Measurements from ENCODE around the gene CRKL. TPM values are rescaled to one million over a fixed set of nuclear protein-coding genes. Genes with fewer than 3 reads are reported as not detected.

The CRKL gene
- total RNA-seq, 4 donors from 2014 or later: 38.2 to 46.2 (median 44.4) TPM

DNA sequence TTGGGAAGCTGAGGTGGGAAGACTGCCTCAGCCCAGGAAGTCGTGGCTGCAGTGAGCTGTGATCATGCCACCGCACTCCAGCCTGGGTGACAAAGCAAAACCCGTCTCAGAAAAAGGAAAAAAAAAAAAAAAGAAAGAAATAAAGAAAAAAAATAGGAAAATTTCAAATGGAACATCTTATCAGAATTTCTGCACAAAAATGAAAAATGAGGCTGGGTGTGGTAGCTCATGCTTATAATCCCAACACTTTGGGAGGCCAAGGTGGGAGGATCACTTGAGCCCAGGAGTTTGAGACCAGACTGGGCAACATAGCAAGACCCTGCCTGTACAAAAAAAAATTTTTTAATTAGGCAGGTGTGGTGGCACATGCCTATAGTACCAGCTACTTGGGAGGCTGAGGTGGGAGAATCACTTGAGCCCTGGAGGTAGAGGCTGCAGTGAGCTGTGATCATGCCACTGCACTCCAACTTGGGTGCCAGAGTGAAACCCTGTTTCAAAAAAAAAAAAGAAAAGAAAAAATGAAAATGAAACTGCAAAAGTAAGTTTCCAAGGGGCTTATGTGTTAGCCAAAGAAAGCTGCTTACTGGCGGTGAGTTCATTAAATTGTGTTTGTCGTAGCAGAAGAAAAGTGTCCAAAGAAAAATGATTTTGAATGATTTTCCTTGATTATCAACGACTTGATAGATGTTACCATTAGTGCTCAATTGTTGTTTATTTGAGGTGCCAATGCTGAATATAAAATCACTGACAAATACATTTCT, 7.5 kb upstream of the CRKL start:
- H3K27me3 ChIP-seq: no peaks in the 10 kb centered on the region
- peaks cover 3 to 22% (median 4%) of the 10 kb centered on the region in 3 donors for H3K4me1 ChIP-seq
- TF ChIP-seq, protein P1, sequence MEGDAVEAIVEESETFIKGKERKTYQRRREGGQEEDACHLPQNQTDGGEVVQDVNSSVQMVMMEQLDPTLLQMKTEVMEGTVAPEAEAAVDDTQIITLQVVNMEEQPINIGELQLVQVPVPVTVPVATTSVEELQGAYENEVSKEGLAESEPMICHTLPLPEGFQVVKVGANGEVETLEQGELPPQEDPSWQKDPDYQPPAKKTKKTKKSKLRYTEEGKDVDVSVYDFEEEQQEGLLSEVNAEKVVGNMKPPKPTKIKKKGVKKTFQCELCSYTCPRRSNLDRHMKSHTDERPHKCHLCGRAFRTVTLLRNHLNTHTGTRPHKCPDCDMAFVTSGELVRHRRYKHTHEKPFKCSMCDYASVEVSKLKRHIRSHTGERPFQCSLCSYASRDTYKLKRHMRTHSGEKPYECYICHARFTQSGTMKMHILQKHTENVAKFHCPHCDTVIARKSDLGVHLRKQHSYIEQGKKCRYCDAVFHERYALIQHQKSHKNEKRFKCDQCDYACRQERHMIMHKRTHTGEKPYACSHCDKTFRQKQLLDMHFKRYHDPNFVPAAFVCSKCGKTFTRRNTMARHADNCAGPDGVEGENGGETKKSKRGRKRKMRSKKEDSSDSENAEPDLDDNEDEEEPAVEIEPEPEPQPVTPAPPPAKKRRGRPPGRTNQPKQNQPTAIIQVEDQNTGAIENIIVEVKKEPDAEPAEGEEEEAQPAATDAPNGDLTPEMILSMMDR (IDR thresholded peaks at IDR 0.05): no peak
- no peak for TF ChIP-seq POLR2A (IDR thresholded peaks at IDR 0.05)
- intact Hi-C loops (cut with DNase I): loop anchor here (10.0 kb wide), 1 partner anchor 45 kb away; no protein-coding TSS in a partner anchor
- DNase-seq: no peak
- H3K9me3 ChIP-seq: no peaks in the 10 kb centered on the region
- H3K27ac ChIP-seq: no peak overlapping the region
- H3K36me3 ChIP-seq: no peaks in the 10 kb centered on the region
- no peak overlapping the region for H3K4me3 ChIP-seq
- 61 to 68% methylated on average over 6 of the region's 6 CpGs for WGBS, 2 donors

DNA sequence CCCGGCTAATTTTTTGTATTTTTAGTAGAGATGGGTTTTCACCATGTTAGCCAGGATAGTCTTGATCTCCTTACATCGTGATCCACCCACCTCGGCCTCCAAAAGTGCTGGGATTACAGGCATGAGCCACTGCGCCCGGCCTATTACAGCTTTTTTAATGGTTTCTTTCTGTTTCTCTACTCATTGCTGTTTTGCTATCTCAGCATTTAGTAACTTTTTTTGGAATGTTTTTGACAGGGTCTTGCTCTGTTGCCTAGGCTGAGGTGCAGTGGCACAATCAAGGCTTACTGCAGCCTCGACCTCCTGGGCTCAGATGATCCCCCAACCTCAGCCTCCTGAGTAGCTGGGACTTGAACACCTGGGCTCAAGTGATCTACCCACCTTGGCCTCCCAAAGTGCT, 4.7 kb upstream of the CRKL start:
- H3K36me3 ChIP-seq: no peaks in the 10 kb centered on the region

DNA sequence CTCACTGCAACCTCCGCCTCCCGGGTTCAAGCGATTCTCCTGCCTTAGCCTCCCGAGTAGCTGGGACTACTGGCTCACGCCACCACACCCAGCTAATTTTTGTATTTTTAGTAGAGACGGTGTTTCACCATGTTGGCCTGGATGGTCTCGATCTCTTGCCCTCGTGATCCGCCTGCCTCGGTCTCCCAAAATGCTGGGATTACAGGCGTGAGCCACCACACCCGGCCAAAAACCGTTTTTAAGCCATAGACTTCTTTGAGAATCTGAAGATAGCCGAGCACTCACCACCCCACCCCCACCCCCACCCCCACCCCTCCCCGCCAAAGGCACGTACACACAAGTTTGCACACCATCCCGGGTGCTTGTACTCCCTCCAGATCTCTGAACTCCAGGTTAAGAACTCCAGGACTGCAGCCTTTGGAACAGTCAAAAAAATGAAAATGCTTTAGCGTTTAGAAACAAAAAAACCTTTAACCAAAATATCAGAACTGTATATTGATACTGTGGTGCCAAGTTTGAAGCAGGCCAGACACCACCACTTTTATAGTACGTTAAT, 1.5 kb downstream of the CRKL start:
- Histone ChIP-seq H3K4me3 (peak overlapping the region; percentile 74 to 100 (median 90)), H3K27ac (peak overlapping the region; percentile 79 to 100 (median 96)), H3K27me3 (no peaks in the 10 kb centered on the region), H3K9me3 (no peaks in the 10 kb centered on the region), H3K36me3 (peaks cover 0 to under 1% (median 0%) of the 10 kb centered on the region in 3 donors), H3K4me1 (peaks cover 25 to 65% (median 43%) of the 10 kb centered on the region in 3 donors)
- intact Hi-C loops (cut with DNase I): loop anchor here (10.0 kb wide), 1 partner anchor 54 kb away; no protein-coding TSS in a partner anchor
- TF ChIP-seq, protein P1 (IDR thresholded peaks at IDR 0.05): no peak
- TF ChIP-seq POLR2A (IDR thresholded peaks at IDR 0.05): no peak
- 0% methylated on average over 13 to 16 of the region's 19 CpGs for WGBS, 2 donors
- DNase-seq: no peak

More for the DNA sequence above, 4.7 kb upstream of the CRKL start:
- Histone ChIP-seq H3K9me3 (no peaks in the 10 kb centered on the region), H3K4me1 (peaks cover 4 to 23% (median 8%) of the 10 kb centered on the region in 3 donors), H3K27me3 (no peaks in the 10 kb centered on the region), H3K27ac (no peak overlapping the region), H3K4me3 (no peak overlapping the region)
- no peak for DNase-seq
- intact Hi-C loops (cut with DNase I): loop anchor here (10.0 kb wide), 1 partner anchor 48 kb away; no protein-coding TSS in a partner anchor
- WGBS, 2 donors: 75 to 86% methylated on average over 6 of the region's 6 CpGs
- TF ChIP-seq, protein P1 (IDR thresholded peaks at IDR 0.05): no peak
- no peak for TF ChIP-seq POLR2A (IDR thresholded peaks at IDR 0.05)

DNA sequence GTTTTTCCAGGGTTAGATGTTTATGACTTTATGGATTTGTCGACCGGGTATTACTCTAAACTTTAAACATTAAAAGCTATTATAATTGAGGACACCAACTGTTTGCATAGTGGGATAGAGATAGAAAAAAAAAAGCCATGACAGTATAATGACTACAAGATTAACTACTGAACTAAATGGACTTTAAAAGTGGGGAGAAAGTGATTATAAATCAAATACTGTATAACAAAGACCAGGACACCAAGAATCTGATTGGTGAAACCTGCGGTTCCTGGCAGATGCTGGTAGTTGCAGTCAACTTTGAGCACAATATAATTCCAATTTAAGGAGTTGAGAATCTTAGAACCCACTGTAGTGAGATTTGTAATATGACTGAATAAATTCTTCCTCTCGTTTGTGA, 2.5 kb downstream of the CRKL start:
- WGBS, 2 donors: 5 to 7% methylated on average over 4 of the region's 4 CpGs
- Histone ChIP-seq H3K4me3 (peak overlapping the region; percentile 74 to 100 (median 90)), H3K36me3 (peaks cover 0 to 3% (median 0%) of the 10 kb centered on the region in 3 donors), H3K27ac (peak overlapping the region; percentile 22 to 100 (median 96)), H3K4me1 (peaks cover 25 to 75% (median 43%) of the 10 kb centered on the region in 3 donors), H3K27me3 (no peaks in the 10 kb centered on the region), H3K9me3 (no peaks in the 10 kb centered on the region)
- DNase-seq: no peak
- TF ChIP-seq POLR2A (IDR thresholded peaks at IDR 0.05): no peak
- TF ChIP-seq, protein P1 (IDR thresholded peaks at IDR 0.05): no peak
- intact Hi-C loops (cut with DNase I): loop anchor here (10.0 kb wide), 1 partner anchor 55 kb away; no protein-coding TSS in a partner anchor

DNA sequence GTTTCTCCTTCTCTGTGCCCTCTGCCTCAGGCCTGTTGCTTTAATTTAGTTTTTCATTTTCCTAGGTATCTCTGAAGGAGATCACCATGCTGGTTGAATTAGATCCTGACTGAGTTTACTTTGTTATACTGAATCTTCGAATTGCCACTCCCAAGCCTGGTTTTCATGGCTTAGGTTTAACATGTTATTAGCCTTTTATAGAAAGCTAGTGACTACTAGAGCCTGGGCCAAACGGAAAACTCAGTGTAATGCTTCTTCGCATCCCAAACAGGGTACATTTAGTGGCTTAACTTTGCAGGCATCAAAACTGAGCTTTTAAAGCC, 3.6 kb downstream of the CRKL start:
- no peaks in the 10 kb centered on the region for H3K27me3 ChIP-seq
- 24 to 30% methylated on average over 3 of the region's 3 CpGs for WGBS, 2 donors
- H3K4me3 ChIP-seq: peak overlapping the region; percentile 74 to 100 (median 90)
- peaks cover 0 to 3% (median 0%) of the 10 kb centered on the region in 3 donors for H3K36me3 ChIP-seq
- H3K27ac ChIP-seq: peak overlapping the region; percentile 22 to 100 (median 96)
- no peaks in the 10 kb centered on the region for H3K9me3 ChIP-seq
- DNase-seq: no peak
- TF ChIP-seq, protein P1 (IDR thresholded peaks at IDR 0.05): no peak
- no peak for TF ChIP-seq POLR2A (IDR thresholded peaks at IDR 0.05)
- peaks cover 25 to 80% (median 43%) of the 10 kb centered on the region in 3 donors for H3K4me1 ChIP-seq
- intact Hi-C loops (cut with DNase I): no loop called here

All from esophagus squamous epithelium (tissue), 5 donors.